Measurements from ENCODE around the gene HCST.
"Not testable (repeated sequence)": the region's sequence is repeated elsewhere in the genome, so short reads cannot be mapped to it uniquely, and the experiment has no call there.

HCST gene, protein sequence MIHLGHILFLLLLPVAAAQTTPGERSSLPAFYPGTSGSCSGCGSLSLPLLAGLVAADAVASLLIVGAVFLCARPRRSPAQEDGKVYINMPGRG

DNA sequence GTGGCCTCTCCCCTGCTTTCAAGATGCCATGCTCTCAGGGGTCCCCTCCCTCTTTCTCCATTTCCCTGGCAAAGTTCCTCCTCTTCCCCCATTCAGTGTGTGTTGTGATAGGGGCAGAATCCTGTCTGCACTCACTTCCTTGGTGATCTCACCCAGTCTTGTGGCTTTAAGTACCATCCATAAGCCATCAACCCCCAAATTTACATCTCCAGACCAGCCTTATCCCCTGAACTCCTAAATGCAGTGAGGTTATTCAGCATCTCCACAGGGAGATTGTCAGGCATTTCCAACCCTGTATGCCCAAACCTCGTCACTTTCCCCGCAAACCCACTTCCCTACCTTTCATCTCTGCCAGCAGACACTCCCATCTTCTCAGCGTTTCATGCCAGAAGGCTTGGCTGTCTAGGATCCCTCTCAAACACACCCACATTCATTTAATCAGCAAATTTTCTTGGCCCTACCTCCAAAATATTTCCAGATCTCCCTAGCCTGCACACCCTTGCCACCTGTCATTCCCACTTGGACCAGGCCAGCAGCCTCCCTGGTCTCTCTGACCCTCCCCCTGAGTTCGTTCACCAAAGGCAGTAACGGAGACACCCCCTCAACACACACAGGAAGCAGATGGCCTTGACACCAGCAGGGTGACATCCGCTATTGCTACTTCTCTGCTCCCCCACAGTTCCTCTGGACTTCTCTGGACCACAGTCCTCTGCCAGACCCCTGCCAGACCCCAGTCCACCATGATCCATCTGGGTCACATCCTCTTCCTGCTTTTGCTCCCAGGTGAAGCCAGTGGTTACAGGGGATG is at the start of gene HCST:
TSS of gene HCST (plus strand) at position 676 of the 808 bp plus-strand sequence. CDS start at position 741, 65 bp downstream.
- no peak for ATAC-seq

DNA sequence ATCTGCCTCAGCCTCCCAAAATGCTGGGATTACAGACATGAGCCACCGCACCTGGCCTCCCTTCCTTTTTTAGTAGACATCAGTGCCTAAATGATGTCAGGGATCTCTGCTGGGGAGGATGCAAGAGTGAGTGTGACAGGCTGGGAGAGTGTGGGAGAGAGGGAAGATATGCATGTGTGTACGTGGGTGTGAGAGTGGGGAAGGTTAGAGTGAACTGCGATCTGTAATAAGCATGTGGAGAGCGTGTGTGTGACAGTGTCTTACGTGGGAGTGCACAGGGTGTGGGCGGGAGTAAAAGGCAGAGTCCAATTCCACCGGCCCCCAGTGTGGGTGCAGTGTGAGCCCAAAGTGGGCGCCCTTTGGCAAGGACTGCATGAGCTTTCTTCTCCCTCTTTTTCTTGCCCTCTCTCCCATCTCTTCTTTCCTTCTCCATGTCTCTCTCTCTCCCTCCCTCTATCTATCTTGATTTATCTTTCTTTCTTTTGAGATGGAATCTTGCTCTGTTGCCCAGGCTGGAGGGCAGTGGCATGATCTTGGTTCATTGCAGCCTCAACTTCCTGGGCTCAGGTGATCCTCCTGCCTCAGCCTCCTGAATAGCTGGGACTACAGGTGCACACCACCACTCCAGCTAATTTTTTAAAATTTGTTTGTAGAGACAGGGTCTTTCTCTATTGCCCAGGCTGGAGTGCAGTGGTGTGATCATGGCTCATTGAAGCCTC is 49.1 kb upstream of the HCST start:
- no peak for ATAC-seq

DNA sequence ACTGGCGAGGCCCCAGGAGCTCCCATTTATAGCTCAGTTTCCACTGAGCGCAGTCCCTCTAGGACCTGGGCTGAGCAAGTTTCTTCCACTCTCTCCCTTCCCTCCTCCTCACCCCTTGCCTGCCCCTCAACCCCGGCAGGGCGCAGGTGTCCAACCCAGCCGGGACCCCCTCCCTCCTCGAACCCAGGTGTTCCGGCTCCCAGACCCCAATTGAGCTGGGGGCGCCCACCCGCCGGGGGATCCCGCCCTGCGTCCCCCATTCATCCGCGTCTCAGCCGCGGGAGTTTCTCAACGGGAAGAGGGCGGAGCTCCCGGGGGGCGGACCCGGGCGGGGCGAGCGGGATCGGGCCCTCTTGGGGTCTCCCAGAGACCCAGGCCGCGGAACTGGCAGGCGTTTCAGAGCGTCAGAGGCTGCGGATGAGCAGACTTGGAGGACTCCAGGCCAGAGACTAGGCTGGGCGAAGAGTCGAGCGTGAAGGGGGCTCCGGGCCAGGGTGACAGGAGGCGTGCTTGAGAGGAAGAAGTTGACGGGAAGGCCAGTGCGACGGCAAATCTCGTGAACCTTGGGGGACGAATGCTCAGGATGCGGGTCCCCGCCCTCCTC is 45.7 kb upstream of the HCST start, which contains the start of gene KIRREL2:
TSS of gene KIRREL2 (plus strand) at position 366 of the 604 bp plus-strand sequence. CDS start at position 575, 209 bp downstream.
- peak; percentile 37 to 46 for ATAC-seq

DNA sequence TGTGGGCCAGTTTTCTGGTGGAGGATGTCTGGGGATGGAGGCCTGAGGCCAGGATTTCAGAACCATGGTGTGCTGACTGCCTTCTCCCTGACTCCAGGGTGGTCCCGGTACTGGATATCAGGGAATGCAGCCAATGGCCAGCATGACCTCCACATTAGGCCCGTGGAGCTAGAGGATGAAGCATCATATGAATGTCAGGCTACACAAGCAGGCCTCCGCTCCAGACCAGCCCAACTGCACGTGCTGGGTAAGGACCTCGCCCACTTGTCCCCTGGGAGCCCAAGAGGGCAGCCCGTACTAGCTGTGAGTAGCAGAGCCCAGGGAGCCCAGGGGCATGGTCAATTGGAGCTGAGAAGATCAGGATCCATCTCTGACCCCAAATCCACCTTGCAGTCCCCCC is 44.0 kb upstream of the HCST start:
- no peak for ATAC-seq

DNA sequence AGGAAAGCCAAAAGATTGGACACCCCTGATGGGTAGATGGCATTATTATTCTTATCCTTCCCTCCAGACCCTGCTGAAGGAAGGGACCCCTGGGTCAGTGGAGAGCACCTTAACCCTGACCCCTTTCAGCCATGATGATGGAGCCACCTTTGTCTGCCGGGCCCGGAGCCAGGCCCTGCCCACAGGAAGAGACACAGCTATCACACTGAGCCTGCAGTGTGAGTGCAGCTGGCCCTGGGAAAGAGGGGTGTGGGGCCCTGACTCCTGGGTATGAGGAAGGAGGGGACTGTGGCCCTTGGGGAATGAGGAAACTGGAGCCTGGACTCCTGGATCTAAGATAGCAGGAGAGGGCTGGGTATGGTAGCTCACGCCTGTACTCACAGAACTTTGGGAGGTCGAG is 42.9 kb upstream of the HCST start:
- ATAC-seq = no peak

DNA sequence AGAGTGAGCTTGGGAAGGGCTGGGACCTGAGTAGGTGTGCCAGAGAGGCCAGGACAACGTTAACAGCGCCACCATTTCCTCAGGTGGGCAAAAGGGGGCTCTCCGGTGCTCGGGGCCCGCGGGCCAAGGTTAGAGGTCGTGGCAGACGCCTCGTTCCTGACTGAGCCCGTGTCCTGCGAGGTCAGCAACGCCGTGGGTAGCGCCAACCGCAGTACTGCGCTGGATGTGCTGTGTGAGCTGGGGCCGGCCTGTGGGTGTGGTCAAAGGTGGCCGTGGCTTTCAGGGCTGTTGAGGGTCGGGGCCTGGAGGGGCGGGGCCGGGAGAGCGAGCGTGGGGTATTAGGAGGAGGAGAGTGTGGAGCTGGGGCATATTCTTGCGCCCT is 41.9 kb upstream of the HCST start:
- ATAC-seq = no peak

DNA sequence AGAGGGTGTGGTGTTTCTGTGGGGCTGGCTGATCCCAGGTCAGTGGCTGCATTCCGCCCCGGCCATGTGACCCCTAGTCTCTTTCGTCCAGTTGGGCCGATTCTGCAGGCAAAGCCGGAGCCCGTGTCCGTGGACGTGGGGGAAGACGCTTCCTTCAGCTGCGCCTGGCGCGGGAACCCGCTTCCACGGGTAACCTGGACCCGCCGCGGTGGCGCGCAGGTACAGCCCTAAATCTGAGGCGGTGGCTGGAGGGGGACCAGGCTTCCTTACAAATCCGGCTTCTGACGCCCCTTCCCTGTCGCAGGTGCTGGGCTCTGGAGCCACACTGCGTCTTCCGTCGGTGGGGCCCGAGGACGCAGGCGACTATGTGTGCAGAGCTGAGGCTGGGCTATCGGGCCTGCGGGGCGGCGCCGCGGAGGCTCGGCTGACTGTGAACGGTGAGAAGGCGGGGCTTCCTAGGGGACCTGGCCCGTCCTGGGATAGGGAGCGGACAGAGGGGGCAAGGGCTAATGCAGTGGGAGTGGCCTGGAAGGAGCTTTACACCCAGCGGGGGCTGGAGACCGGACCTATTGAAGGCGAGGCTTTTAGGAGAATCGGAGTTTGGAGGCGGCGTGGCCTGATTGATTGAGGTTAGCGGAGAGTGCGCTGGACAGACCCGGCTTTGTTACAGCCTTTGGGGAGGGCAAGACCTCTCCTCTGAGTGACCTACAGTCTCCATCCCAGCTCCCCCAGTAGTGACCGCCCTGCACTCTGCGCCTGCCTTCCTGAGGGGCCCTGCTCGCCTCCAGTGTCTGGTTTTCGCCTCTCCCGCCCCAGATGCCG is 41.3 kb upstream of the HCST start:
- ATAC-seq = peak in 1 of 2 donors; percentile 36

DNA sequence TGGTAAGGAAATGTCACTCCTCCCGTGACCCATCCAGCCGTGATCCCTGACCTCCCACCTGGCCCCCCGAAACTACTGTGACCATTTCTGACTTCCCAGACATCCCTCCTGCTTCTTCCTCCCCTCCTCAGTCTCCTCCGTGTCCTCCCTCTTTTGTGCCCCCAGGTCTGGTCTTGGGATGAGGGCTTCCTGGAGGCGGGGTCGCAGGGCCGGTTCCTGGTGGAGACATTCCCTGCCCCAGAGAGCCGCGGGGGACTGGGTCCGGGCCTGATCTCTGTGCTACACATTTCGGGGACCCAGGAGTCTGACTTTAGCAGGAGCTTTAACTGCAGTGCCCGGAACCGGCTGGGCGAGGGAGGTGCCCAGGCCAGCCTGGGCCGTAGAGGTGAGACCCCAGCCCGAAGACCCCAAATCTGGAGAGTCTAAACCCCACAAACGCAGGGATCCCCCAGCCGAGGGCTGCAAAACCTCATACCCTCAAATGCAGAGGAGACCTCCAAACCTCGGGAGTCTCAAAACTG is 40.6 kb upstream of the HCST start:
- no peak for ATAC-seq

DNA sequence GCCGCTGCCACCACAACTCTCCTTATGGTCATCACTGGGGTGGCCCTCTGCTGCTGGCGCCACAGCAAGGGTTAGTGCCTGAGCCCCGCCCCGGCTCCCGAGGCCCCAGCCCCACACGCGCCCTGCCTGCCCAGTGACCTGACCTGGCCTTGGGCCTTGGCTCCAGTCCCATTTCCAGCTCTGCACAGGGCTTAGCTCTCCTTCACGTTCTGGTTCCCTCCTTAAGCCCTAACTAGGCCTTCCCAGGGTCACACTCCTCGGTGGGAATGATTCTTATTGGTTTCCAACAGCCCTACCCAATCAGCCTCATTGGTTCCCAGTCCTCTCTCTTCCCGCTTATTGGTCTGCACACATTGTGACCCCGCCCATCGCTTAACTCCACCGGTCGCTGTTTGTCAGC is 39.8 kb upstream of the HCST start:
- no peak for ATAC-seq

DNA sequence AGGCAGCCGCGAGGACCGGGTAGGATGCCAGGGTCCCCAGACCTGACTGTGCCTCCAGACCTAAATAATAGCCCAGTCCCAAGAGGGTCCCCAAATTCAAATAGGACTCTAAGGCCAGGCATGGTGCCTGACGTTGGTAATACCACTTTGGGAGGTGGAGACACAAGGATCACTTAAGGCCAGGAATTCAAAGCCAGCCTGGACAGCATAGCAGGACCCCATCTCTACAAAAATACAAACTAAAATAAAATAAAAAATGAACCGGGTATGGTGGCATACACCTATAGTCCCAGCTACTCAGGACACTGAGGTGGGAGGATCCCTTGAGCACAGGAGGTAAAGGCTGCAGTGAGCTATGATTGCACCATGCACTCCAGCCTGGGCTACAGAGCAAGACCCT is 39.3 kb upstream of the HCST start:
- no peak for ATAC-seq

DNA sequence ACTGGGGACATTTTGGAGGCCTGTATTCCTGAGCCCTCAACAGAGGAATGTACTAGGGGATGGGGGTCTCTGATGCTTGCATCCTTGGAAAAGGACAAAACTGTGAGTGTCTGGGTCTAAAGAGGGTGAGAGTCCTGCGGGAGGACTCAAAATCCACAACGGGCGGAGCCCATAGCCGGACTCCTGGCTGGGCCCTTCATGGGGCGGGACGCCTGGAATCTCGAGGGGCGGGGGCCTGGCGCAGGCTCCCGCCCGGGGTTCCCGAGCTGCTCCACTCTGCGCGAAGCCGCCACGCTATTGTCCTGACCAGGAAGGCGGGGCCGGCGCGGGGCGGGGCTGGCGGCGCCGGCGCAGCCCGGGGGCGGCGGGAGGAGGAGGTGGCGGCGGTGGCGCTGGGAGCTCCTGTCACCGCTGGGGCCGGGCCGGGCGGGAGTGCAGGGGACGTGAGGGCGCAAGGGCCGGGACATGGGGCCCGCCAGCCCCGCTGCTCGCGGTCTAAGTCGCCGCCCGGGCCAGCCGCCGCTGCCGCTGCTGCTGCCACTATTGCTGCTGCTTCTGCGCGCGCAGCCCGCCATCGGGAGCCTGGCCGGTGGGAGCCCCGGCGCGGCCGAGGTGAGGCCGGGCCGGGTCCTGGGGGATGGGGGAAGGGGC is 34.0 kb upstream of the HCST start, which contains the start of gene APLP1:
TSS of gene APLP1 (plus strand) at position 403 of the 651 bp plus-strand sequence. CDS start at position 466, 63 bp downstream.
- peak; percentile 76 to 79 for ATAC-seq

DNA sequence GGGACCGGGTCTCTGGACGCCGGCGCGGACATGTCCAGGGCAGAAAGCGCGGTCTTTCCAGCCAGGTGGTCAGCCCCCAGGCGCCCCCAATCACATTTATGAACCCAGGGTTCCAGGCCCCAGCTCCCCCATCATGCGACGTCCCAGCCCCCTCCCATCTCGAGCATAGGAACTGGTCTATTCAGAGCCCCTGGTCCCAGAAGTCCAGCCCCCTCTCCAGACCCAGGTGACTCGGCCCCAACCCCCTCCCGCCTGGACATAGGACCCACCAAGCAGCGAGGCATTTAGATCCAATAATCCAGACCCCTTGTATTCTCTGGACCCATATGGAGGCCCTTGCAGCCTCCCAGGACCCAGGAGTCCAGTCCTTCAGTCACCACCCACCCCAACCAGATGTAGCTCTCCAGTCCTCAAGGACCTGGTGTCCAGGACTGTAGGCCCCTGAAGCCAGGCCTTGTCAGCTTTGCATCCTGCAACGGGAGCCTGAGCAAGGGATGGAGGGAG is 33.5 kb upstream of the HCST start:
- ATAC-seq = no peak

DNA sequence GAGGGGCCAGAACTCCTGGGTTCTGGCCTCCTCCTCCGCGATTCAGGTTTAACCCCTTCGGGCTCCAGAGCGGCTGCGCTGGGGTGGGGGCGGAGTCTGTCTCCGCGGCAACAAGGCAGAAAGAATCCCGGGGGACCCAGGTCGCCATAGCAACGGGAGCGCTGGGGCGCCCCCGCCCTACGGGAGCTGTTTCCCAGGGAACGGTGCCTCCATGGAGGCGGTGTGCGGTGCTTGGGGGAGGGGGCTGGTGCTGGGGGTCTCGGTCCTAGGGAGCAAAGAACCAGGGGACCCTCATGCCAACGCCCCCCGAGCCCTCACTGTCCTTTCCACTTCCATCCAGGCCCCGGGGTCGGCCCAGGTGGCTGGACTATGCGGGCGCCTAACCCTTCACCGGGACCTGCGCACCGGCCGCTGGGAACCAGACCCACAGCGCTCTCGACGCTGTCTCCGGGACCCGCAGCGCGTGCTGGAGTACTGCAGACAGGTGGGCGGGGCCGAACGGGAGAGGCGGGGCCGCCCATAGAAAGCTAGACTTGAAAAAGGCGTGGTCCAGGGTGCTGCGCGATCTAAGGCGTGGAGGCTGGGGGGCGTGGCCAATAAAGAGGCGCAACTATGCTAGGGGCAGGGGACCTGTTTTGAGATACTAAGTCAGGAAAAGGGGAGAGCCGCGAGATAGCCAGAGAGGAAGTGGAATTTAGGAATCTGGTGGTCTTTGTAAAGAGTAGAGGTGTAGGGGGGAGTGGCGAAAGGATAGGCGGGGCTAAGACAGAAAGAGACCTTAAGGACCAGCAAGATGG is 32.8 kb upstream of the HCST start:
- peak; percentile 82 to 86 for ATAC-seq

DNA sequence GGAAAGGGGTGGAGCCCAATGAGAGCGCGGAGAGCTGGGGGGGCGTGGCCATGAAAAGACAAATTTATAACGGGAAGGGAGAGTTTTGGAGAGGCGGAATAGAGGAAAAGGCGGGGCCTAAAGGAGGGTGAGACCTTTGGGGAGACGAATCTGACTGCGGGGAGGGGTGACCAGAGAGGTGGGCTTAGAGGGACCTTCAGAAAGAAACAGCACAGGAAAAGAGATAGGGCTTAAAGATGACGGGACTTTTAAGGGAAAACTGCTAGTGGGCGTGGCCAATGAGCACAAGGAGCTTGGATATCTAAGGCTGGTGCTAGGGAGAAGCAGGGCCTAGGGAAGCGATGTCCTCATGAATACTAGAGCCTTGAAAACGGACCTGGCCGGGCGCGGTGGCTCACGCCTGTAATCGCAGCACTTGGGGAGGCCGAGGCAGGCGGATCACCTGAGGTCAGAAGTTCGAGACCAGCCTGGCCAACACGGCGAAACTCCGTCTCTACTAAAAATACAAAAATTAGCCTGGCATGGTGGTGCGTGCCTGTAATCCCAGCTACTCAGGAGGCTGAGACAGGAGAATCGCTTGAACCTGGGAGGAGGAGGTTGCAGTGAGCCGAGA is 32.1 kb upstream of the HCST start:
- ATAC-seq = not testable (repeated sequence)

DNA sequence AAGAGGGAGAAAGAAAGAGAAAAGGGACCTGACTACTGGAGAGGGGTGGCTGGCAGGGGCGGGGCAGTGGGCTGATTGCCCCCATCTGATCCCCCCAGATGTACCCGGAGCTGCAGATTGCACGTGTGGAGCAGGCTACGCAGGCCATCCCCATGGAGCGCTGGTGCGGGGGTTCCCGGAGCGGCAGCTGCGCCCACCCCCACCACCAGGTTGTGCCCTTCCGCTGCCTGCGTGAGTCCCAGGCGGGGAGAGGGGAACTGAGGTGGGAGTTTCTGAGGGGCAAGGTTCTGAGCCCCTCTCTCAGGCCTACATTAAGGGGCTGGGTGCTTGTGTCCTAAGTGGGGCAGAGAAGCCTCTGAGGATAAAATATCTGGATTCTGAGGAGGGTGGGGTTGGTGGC is 31.5 kb upstream of the HCST start:
- no peak for ATAC-seq

DNA sequence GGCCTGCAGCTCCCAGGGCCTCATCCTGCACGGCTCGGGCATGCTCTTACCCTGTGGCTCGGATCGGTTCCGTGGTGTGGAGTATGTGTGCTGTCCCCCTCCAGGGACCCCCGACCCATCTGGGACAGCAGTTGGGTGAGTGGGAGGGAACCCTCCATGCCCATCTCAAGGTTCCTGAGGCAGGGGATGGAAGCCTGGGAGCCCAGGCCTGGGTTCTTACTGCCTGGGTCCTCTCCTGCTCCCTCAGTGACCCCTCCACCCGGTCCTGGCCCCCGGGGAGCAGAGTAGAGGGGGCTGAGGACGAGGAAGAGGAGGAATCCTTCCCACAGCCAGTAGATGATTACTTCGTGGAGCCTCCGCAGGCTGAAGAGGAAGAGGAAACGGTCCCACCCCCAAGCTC is 30.7 kb upstream of the HCST start:
- no peak for ATAC-seq

DNA sequence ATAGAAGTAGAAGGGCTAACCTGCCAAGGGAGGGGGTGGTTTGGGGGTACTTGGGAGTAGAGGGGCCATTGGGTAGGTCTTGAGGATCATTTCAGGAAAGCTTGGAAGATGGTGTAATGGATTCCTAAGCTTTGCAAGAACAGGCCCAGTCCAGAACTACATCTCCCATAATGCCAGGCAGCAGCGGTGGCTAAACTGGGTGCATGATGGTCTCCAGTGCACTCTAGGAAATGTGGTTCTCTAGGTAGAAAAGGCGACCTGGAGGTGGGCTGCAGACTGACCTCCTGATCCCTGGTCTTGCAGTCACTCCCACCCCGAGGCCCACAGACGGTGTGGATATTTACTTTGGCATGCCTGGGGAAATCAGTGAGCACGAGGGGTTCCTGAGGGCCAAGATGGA is 30.1 kb upstream of the HCST start:
- ATAC-seq = no peak

DNA sequence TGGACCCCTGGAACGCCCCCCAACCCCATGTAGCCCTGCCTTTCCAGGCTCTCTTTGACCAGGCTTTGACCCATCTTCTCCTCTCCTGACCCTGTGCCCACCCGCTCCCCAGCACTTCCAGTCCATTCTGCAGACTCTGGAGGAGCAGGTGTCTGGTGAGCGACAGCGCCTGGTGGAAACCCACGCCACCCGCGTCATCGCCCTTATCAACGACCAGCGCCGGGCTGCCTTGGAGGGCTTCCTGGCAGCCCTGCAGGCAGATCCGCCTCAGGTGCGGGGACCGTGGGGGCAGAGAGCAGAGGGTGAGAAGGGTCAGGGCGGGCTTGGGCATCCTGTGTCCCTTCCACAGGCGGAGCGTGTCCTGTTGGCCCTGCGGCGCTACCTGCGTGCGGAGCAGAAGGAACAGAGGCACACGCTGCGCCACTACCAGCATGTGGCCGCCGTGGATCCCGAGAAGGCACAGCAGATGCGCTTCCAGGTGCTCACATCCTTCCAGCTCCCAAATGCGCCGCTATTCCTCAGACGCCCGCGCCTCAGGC is 27.9 kb upstream of the HCST start:
- ATAC-seq = no peak

DNA sequence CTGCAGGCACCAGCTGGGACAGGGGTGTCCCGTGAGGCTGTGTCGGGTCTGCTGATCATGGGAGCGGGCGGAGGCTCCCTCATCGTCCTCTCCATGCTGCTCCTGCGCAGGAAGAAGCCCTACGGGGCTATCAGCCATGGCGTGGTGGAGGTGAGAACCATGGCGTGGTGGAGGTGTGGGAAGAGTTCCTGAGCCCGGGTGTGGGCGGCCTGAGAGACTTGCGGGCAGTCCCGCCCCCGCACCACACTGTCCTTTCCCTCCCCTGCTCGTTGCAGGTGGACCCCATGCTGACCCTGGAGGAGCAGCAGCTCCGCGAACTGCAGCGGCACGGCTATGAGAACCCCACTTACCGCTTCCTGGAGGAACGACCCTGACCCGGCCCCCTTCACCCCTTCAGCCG is 23.3 kb upstream of the HCST start:
- ATAC-seq = no peak

Measured in activated CD4-positive, CD25-positive, alpha-beta regulatory T cell treated with anti-CD3 and anti-CD28 coated beads, Interleukin-2, amount 50 U/mL, for 24 hours (primary cell).